HG03097 (cell line): ENCODE data around the gene NTN5.

Source experiments
- ATAC-seq: cut with Tn5 transposase; IDR thresholded peaks from one replicate; pipeline ENCODE4 v1.9.1; 2021; ENCODE audit not compliant: unreplicated experiment, low FRiP score

NTN5 gene

GRCh38 chr19:48646001-48646721 is 26.7 kb downstream of the NTN5 start, which contains the start of gene CA11:
Gene CA11, minus strand, starts transcription at chr19:48646187. Its CDS starts 555 bp downstream, at chr19:48645632.
- ATAC-seq = peak; percentile 61

- ATAC-seq = no peak
These were observed 27.2 kb downstream of the NTN5 start for GRCh38 chr19:48645620-48646000.

- peak; percentile 5 for ATAC-seq
These were observed 27.8 kb downstream of the NTN5 start for GRCh38 chr19:48644839-48645619.

- no peak for ATAC-seq
These were observed 28.5 kb downstream of the NTN5 start for GRCh38 chr19:48644355-48644754.

GRCh38 chr19:48642862-48643261 is 30.0 kb downstream of the NTN5 start:
- ATAC-seq = no peak

GRCh38 chr19:48641850-48642249 is 31.0 kb downstream of the NTN5 start:
- ATAC-seq = no peak

GRCh38 chr19:48639483-48640375 is 33.1 kb downstream of the NTN5 start:
- no peak for ATAC-seq

- no peak for ATAC-seq
These were observed 33.9 kb downstream of the NTN5 start for GRCh38 chr19:48638831-48639381.

GRCh38 chr19:48637948-48638830 is 34.6 kb downstream of the NTN5 start:
- peak; percentile 18 for ATAC-seq

- peak; percentile 60 for ATAC-seq
These were observed 35.3 kb downstream of the NTN5 start for GRCh38 chr19:48637449-48637947.

- no peak for ATAC-seq
These were observed 35.9 kb downstream of the NTN5 start, which contains the start of gene DBP for GRCh38 chr19:48636859-48637448. Gene DBP, minus strand, starts transcription at chr19:48637379. Its CDS starts 385 bp downstream, at chr19:48636994.

- ATAC-seq = no peak
These were observed 36.6 kb downstream of the NTN5 start for GRCh38 chr19:48635966-48636858.

- no peak for ATAC-seq
These were observed 37.4 kb downstream of the NTN5 start for GRCh38 chr19:48635263-48635965.

- peak; percentile 34 for ATAC-seq
These were observed 38.2 kb downstream of the NTN5 start for GRCh38 chr19:48634424-48635262.

- no peak for ATAC-seq
These were observed 38.8 kb downstream of the NTN5 start for GRCh38 chr19:48634036-48634342.

- ATAC-seq = no peak
These were observed 39.4 kb downstream of the NTN5 start for GRCh38 chr19:48633148-48634035.
